K562 (cell line): ENCODE results near the gene ETV3L. TPM values are rescaled to one million over a fixed set of nuclear protein-coding genes. Genes with fewer than 3 reads are reported as not detected.

Source experiments
- ATF6 ChIP-seq: sonication (generic); formaldehyde crosslinking; IDR thresholded peaks from 2 replicates; pipeline ENCODE4 v1.4.0; 2020; ENCODE audit warnings: mild to moderate bottlenecking, missing genetic modification reagents
- BMI1 ChIP-seq: fragments of 150-350 bp; IDR thresholded peaks from 2 replicates; pipeline ENCODE4 v1.6.1; 2014; ENCODE audit warnings: low read length
- CBFA2T3 ChIP-seq: fragments of 450-650 bp; IDR thresholded peaks from 2 replicates; pipeline ENCODE4 v1.6.1; 2017
- CC2D1A ChIP-seq: fragments of 450-650 bp; IDR thresholded peaks from 2 replicates; pipeline ENCODE4 v1.6.1; 2017; ENCODE audit warnings: mild to moderate bottlenecking
- CTBP1 ChIP-seq: fragments of 450-650 bp; IDR thresholded peaks from 2 replicates; pipeline ENCODE4 v1.6.1; 2016; ENCODE audit warnings: borderline replicate concordance
- KAT8 ChIP-seq: fragments of 450-650 bp; IDR thresholded peaks from 2 replicates; pipeline ENCODE4 v1.6.1; 2016; ENCODE audit warnings: low read depth, mild to moderate bottlenecking
- NONO ChIP-seq, 2 experiments: fragments of 200-400 bp in 1 of 2; fragments of 450-650 bp in 1 of 2; formaldehyde crosslinking in 1 of 2; IDR thresholded peaks; 2 replicates each; pipeline ENCODE4 v1.6.1; 2017; ENCODE audit warnings: low read depth in 2 of 2, mild to moderate bottlenecking in 2 of 2, moderate library complexity in 2 of 2, low read length in 1 of 2
- SAP30 ChIP-seq: fragments of 200-600 bp; sonication (generic); IDR thresholded peaks from 2 replicates; pipeline ENCODE4 v1.6.1; 2012; ENCODE audit warnings: borderline replicate concordance, low read depth, mild to moderate bottlenecking, moderate library complexity, low read length, control low read depth, inconsistent platforms; ENCODE audit not compliant: insufficient read depth, poor library complexity, severe bottlenecking
- ZNF407 ChIP-seq: fragments of 450-650 bp; IDR thresholded peaks from 2 replicates; pipeline ENCODE4 v1.6.1; 2016; ENCODE audit warnings: low read depth
- ZNF592 ChIP-seq: fragments of 450-650 bp; IDR thresholded peaks from 2 replicates; pipeline ENCODE4 v1.6.1; 2017; ENCODE audit warnings: antibody characterized with exemption, mild to moderate bottlenecking
- ZNF699 ChIP-seq: fragments of 250-450 bp; sonication (Bioruptor Pico); IDR thresholded peaks from 2 replicates; pipeline ENCODE4 v1.8.0; 2021; ENCODE audit warnings: mild to moderate bottlenecking, moderate library complexity; ENCODE audit not compliant: insufficient replicate concordance
- ZNF75A ChIP-seq: fragments of 450-650 bp; formaldehyde crosslinking; IDR thresholded peaks from 2 replicates; pipeline ENCODE4 v1.4.0; 2020; ENCODE audit warnings: mild to moderate bottlenecking
- polyA plus RNA-seq, 8 experiments: library from polyadenylated mRNA; depleted of rRNA in 4 of 8; stranded (reverse) in 5 of 8; unstranded in 3 of 8; fragments of >200 nt; fragmentation: Nextera tagmentation in 2 of 8; fragmentation: Illumina TruSeq in 1 of 8; extraction: Ambion mirVana in 2 of 8; extraction: Trizol in 1 of 8; gene quantifications; 2 replicates each; pipeline versions ENCODE4 v1.2.1 to v1.2.3, GENCODE V29; 2011 to 2014; ENCODE audit warnings: inconsistent platforms in 1 of 8, missing spikeins in 1 of 8
- total RNA-seq, 7 experiments: library from RNA; depleted of rRNA in 6 of 7; stranded (reverse); fragments of >200 nt in 6 of 7; fragmentation: Illumina TruSeq in 2 of 7; extraction: Trizol in 2 of 7; gene quantifications; 2 replicates each; pipeline versions ENCODE4 v1.2.1 to v1.2.3, GENCODE V29; 2011 to 2021; ENCODE audit warnings: low replicate concordance in 1 of 7

The ETV3L gene
- total and polyA plus RNA-seq, 9 of the 15 experiments (the other 6 are each of a cell fraction or from before 2014, with no cell fraction given) = not detected

GRCh38 chr1:157045250-157046218, 54.1 kb downstream of the ETV3L start, which contains the start of gene ARHGEF11 (continued):
- TF ChIP-seq ZNF407 = no peak
- peak; percentile 92 for TF ChIP-seq CTBP1
- no peak for TF ChIP-seq CBFA2T3
- no peak for TF ChIP-seq BMI1
- peak; percentile 34 to 80 for TF ChIP-seq NONO (IDR thresholded peaks at IDR 0.05; ENCODE audit: low read depth in 2 of 2, low read length in 1 of 2)
- no peak for TF ChIP-seq ZNF75A (CRISPR knock-in tag)
- 0 out of 2 replicates have a peak, but pooled peaks have one; percentile 50 for TF ChIP-seq ZNF592
- no peak for TF ChIP-seq CC2D1A
- no peak for TF ChIP-seq KAT8
- TF ChIP-seq ATF6 (CRISPR knock-in tag) = no peak
- TF ChIP-seq ZNF699 = no peak
- peak; percentile 3 for TF ChIP-seq SAP30
